Measurements from ENCODE around the gene DLGAP4.

The DLGAP4 gene

GRCh38 chr20:36478137-36478905 lies 172.2 kb downstream of the DLGAP4 start:
- TF ChIP-seq CTCF (IDR thresholded peaks at IDR 0.05; ENCODE audit: control insufficient read depth, insufficient read depth, low read depth, low read length, missing control alignments): no peak
- no peak for DNase-seq (ENCODE audit: low read depth)
- no peak overlapping the region for H3K4me3 ChIP-seq (ENCODE audit: control insufficient read depth, low read depth, low read length)

- DNase-seq (ENCODE audit: low read depth): no peak
- no peak overlapping the region for H3K4me3 ChIP-seq (ENCODE audit: control insufficient read depth, low read depth, low read length)
- TF ChIP-seq CTCF (IDR thresholded peaks at IDR 0.05; ENCODE audit: control insufficient read depth, insufficient read depth, low read depth, low read length, missing control alignments): no peak
Observed at GRCh38 chr20:36479938-36480337, 173.8 kb downstream of the DLGAP4 start.

- no peak overlapping the region for H3K4me3 ChIP-seq (ENCODE audit: control insufficient read depth, low read depth, low read length)
- DNase-seq (ENCODE audit: low read depth): no peak
- TF ChIP-seq CTCF (IDR thresholded peaks at IDR 0.05; ENCODE audit: control insufficient read depth, insufficient read depth, low read depth, low read length, missing control alignments): no peak
Observed at GRCh38 chr20:36480456-36481048, 174.4 kb downstream of the DLGAP4 start.

- TF ChIP-seq CTCF (IDR thresholded peaks at IDR 0.05; ENCODE audit: control insufficient read depth, insufficient read depth, low read depth, low read length, missing control alignments): peak; percentile 8
- no peak for DNase-seq (ENCODE audit: low read depth)
- H3K4me3 ChIP-seq (ENCODE audit: control insufficient read depth, low read depth, low read length): no peak overlapping the region
Observed at GRCh38 chr20:36481380-36482043, 175.4 kb downstream of the DLGAP4 start.

- DNase-seq (ENCODE audit: low read depth): no peak
- H3K4me3 ChIP-seq (ENCODE audit: control insufficient read depth, low read depth, low read length): no peak overlapping the region
- TF ChIP-seq CTCF (IDR thresholded peaks at IDR 0.05; ENCODE audit: control insufficient read depth, insufficient read depth, low read depth, low read length, missing control alignments): no peak
Observed at GRCh38 chr20:36482044-36482473, 175.9 kb downstream of the DLGAP4 start.

GRCh38 chr20:36483209-36483918 lies 177.2 kb downstream of the DLGAP4 start:
- H3K4me3 ChIP-seq (ENCODE audit: control insufficient read depth, low read depth, low read length): no peak overlapping the region
- no peak for TF ChIP-seq CTCF (IDR thresholded peaks at IDR 0.05; ENCODE audit: control insufficient read depth, insufficient read depth, low read depth, low read length, missing control alignments)
- no peak for DNase-seq (ENCODE audit: low read depth)

All from AG09309 (cell line).